NCI-H2227 (cell line): ENCODE data around the gene OSGIN1.
"Not testable (repeated sequence)": the region's sequence is repeated elsewhere in the genome, so short reads cannot be mapped to it uniquely, and the experiment has no call there.

Experiments used
- DNase-seq: peaks from one replicate; lab custom pipeline; 2025; ENCODE audit not compliant: unreplicated experiment; lab: John Stamatoyannopoulos, UW

OSGIN1 gene

GRCh38 chr16:83940630-83941378 lies 12.2 kb upstream of the OSGIN1 start:
- no peak for DNase-seq

GRCh38 chr16:83941546-83941945 lies 11.5 kb upstream of the OSGIN1 start:
- not testable (repeated sequence) for DNase-seq

GRCh38 chr16:83942074-83942473 lies 11.0 kb upstream of the OSGIN1 start:
- DNase-seq = no peak

- DNase-seq = no peak
Measured at GRCh38 chr16:83942815-83943515, 10.1 kb upstream of the OSGIN1 start.

- no peak for DNase-seq
Measured at GRCh38 chr16:83943516-83944050, 9.5 kb upstream of the OSGIN1 start.

GRCh38 chr16:83945587-83945986 lies 7.5 kb upstream of the OSGIN1 start:
- DNase-seq = no peak

- DNase-seq = no peak
Measured at GRCh38 chr16:83946154-83946780, 6.8 kb upstream of the OSGIN1 start.

- DNase-seq = no peak
Measured at GRCh38 chr16:83946781-83947566, 6.1 kb upstream of the OSGIN1 start.

GRCh38 chr16:83947642-83948234 lies 5.3 kb upstream of the OSGIN1 start:
- DNase-seq = no peak

GRCh38 chr16:83948914-83949723 lies 3.9 kb upstream of the OSGIN1 start:
- DNase-seq = no peak

GRCh38 chr16:83949724-83950001 lies 3.4 kb upstream of the OSGIN1 start:
- no peak for DNase-seq

- DNase-seq = not testable (repeated sequence)
Measured at GRCh38 chr16:83950862-83951399, 2.1 kb upstream of the OSGIN1 start.

GRCh38 chr16:83951544-83951943 lies 1.5 kb upstream of the OSGIN1 start:
- DNase-seq = no peak

- no peak for DNase-seq
Measured at GRCh38 chr16:83952587-83952939, 477 bp upstream of the OSGIN1 start.

GRCh38 chr16:83953796-83954576 lies 946 bp downstream of the OSGIN1 start:
- peak; percentile 5 for DNase-seq

- DNase-seq = no peak
Measured at GRCh38 chr16:83954577-83955016, 1.6 kb downstream of the OSGIN1 start.

- no peak for DNase-seq
Measured at GRCh38 chr16:83955218-83956130, 2.4 kb downstream of the OSGIN1 start.
